GM12892 (cell line): Measurements from ENCODE around the gene IGSF10.
A peak's percentile ranks its signal among the peaks of the same experiment; 100 is the strongest.

Experiments
- DNase-seq: peaks from one replicate; pipeline ENCODE4 v3.0.0; 2011; ENCODE audit not compliant: insufficient read length
- FAIRE-seq: peaks from 2 replicates; lab custom pipeline; 2011; peaks lifted over from hg19 to GRCh38; lab: Jason Lieb, UNC
- POLR2A ChIP-seq: IDR thresholded peaks from 2 replicates; pipeline ENCODE4 v1.6.1; 2011; ENCODE audit warnings: low read depth, low read length, control low read depth
- POLR2AphosphoS5 ChIP-seq: IDR thresholded peaks from 2 replicates; pipeline ENCODE4 v1.6.1; 2011; ENCODE audit warnings: low read depth, low read length, control low read depth
- TAF1 ChIP-seq: IDR thresholded peaks from 2 replicates; pipeline ENCODE4 v1.6.1; 2011; ENCODE audit warnings: low read depth, mild to moderate bottlenecking, control low read depth, low read length, borderline replicate concordance

Gene IGSF10

DNA sequence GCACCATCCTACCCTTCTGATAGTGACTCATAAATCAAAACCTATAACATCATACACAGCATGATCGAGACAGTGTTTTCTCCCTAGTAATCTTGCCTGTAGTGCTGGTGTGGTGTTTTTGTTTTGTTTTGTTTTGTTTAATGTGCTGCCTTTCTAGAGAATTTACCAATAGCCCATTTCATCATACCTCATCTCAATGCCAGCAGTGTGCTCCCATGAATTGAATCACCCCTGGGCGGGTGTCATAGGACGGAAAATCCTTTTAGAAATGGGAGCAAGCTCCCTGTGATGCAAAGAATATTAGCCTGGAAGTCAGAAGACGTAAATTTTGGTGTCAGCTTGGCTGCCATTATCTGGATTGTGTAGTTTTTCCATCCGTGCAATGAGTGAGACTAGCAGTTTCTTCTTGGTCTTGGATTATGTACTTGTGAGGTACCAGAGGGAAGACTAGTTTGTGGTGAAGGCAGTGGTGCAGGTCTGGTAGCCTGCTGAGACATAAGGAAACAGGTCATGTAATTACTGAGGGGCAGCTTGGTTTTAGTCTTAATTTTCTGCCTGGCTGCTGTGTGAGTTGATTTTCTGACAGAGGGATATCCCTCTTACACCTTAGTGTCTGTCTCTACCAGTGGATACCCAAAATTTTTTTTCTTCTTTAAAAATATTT is 29.9 kb downstream of the IGSF10 start:
- DNase-seq (no peak), FAIRE-seq (peak; percentile 84)
- TF ChIP-seq POLR2A (no peak), POLR2AphosphoS5 (no peak), TAF1 (no peak)

DNA sequence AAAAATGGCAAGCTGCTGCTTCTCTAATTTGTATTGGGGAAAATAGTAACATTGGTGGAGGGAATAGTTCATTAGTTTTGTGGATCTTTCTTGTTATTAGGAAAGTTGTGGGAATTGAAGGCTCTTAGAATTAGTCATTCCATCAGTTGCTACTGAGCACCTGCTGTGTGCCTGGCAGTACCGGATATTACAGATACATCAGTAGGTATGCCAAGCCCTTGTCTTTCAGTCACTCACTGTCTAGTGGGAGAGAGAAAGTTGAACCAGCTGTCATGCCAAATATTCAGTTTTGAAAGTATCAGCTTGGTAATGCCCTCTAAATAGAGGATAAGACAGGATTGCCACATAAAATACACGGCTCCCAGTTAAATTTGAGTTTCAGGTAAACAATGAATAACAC is 32.5 kb downstream of the IGSF10 start:
- DNase-seq (no peak), FAIRE-seq (no peak)
- TF ChIP-seq POLR2A = no peak
- TF ChIP-seq TAF1 = no peak
- no peak for TF ChIP-seq POLR2AphosphoS5

DNA sequence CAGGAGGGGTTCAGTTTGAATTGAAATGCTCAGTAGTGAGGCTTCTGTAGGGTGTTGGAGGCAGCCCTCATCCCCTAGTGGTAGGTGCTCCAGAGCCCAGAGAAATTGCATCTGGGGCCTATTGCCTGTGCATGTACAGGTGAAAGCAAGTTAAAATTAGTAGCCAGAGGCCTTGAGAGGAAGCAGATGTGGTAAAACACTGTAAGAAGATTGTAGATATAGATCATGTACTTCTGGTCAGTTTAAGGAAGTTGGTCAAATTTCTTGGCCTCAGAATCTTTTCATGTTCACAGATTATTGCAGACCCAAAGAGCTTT is 34.6 kb downstream of the IGSF10 start:
- DNase-seq = no peak
- no peak for FAIRE-seq
- TF ChIP-seq POLR2A (no peak), TAF1 (no peak), POLR2AphosphoS5 (no peak)

DNA sequence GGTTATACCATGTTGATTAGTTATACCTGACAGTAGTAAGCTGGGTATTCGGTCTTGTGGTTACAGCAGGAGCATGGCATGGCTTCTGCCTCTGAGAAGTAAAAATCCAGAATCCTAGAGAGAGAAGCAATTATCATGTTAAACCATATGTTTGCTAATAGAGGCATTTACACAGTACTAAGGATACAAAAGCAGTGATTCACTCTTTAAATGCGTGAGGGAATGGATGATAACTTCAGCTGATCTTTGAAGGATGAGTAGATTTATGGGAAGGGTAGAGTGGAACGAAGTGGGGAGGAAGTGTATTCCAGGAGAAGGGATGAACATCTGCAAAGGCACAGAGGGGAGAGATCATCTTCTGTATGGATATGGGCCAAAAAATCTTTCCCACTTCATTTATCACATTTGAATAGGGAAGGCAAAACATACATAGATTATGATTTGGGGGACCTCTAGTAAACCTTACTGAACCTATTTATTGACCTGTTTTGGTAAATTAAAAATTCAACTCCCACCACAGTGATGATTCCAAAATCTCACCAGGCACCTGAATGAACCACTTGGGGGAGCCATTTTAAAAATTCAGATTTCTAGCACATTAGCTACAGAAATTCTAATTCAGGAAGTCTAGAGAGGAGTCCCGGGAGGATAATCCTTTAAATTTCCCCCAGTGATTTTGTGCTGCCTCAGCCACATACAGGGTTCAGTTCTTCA is 35.1 kb downstream of the IGSF10 start:
- TF ChIP-seq TAF1 = no peak
- TF ChIP-seq POLR2AphosphoS5 = no peak
- TF ChIP-seq POLR2A = no peak
- no peak for DNase-seq
- FAIRE-seq = no peak

- TF ChIP-seq TAF1 (no peak), POLR2AphosphoS5 (no peak), POLR2A (no peak)
- FAIRE-seq (no peak), DNase-seq (no peak)
Measured at GRCh38 chr3:151423091-151423490, 37.8 kb downstream of the IGSF10 start.

DNA sequence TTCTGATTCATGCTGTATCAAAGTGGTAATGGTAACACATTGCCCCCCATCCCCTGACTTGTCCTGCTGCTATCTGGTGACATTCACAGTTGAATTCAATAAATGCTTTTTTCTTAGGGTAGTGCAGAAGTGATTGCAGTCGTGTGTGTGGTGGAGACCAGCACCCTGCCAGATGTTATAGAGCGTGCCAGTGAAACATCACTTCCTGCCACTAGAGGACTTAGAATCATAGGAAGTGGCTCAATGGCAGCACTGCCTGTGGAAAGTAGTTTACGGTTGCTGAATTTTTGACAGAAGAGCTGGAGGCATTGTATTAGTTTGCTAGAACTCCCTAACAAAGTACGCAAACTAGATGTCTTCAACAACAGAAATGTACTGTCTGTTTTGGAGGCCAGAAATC is 38.9 kb downstream of the IGSF10 start:
- FAIRE-seq (no peak), DNase-seq (no peak)

DNA sequence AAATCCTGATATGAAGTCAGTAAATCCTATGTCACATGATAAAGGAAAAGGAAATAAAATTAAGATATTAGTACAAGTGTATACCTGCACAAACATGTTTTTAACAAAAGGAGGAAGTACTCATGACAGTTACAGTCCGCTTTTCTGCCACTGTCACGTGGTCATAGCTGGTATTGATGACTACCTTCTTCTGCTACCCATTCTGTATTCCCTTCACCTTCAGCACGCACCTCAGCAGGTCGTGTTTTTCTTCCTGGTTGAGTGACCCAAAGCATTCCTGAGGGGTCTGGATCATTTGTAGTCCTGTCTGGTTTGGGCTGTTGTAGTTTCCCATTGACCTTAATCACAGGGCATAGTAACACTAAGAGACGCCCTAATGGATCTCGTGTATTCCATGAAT is 41.1 kb downstream of the IGSF10 start:
- TF ChIP-seq POLR2AphosphoS5 (no peak), POLR2A (no peak), TAF1 (no peak)
- no peak for FAIRE-seq
- DNase-seq = no peak

More for the DNA sequence above, 38.9 kb downstream of the IGSF10 start:
- TF ChIP-seq TAF1 (no peak), POLR2AphosphoS5 (no peak), POLR2A (no peak)

DNA sequence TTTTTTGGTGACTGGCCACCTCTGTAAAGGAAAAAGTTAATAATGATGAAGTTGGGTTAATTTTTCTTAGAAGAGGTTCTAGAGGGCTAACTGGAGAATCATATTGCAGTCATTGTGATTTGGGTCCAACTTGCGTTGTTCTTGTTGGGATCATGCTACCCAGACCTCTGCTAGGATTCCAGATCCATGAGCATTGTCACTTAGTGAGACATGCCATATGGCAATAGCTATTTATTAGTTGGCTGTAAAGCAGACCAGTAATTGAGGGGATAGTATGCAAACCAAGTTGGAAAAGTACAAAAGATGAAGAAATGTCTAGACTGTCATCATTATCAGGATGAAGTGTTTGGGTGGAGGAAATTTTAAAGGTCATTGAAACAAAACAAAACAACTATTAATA is 45.6 kb downstream of the IGSF10 start:
- TF ChIP-seq TAF1 (no peak), POLR2AphosphoS5 (no peak), POLR2A (no peak)
- DNase-seq (no peak), FAIRE-seq (no peak)

GRCh38 chr3:151412989-151413388 is 47.9 kb downstream of the IGSF10 start:
- no peak for TF ChIP-seq POLR2AphosphoS5
- no peak for TF ChIP-seq TAF1
- TF ChIP-seq POLR2A = no peak
- DNase-seq (no peak), FAIRE-seq (no peak)
